HG03558 (cell line): ENCODE data around the gene SLC35F6.
A peak's percentile ranks its signal among the peaks of the same experiment; 100 is the strongest.
"Not testable (repeated sequence)": the region's sequence is repeated elsewhere in the genome, so short reads cannot be mapped to it uniquely, and the experiment has no call there.

Source experiments
- ATAC-seq: cut with Tn5 transposase; IDR thresholded peaks from one replicate; pipeline ENCODE4 v1.9.1; 2021; ENCODE audit warnings: moderate number of reproducible peaks; ENCODE audit not compliant: unreplicated experiment; ENCODE audit errors: extremely low read depth

SLC35F6 gene

DNA sequence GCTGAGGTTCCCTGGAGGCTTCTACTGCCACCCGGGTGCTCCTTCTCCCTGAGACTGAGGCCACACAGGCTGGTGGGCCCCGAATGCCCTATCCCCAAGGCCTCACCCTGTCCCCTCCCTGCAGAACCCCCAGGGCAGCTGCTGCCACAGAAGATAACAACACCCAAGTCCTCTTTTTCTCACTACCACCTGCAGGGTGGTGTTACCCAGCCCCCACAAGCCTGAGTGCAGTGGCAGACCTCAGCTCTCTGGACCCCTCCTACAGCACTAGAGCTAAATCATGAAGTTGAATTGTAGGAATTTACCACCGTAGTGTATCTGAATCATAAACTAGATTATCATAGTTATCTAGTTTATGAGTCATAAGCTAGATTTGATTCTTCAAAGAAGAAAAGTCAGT, 14.4 kb downstream of the SLC35F6 start:
- ATAC-seq: no peak

- ATAC-seq: no peak
These were observed 16.2 kb downstream of the SLC35F6 start for GRCh38 chr2:26780203-26780760.

- ATAC-seq: no peak
These were observed 19.0 kb downstream of the SLC35F6 start for GRCh38 chr2:26782876-26783704.

- ATAC-seq: no peak
These were observed 20.6 kb downstream of the SLC35F6 start for GRCh38 chr2:26784570-26785234.

DNA sequence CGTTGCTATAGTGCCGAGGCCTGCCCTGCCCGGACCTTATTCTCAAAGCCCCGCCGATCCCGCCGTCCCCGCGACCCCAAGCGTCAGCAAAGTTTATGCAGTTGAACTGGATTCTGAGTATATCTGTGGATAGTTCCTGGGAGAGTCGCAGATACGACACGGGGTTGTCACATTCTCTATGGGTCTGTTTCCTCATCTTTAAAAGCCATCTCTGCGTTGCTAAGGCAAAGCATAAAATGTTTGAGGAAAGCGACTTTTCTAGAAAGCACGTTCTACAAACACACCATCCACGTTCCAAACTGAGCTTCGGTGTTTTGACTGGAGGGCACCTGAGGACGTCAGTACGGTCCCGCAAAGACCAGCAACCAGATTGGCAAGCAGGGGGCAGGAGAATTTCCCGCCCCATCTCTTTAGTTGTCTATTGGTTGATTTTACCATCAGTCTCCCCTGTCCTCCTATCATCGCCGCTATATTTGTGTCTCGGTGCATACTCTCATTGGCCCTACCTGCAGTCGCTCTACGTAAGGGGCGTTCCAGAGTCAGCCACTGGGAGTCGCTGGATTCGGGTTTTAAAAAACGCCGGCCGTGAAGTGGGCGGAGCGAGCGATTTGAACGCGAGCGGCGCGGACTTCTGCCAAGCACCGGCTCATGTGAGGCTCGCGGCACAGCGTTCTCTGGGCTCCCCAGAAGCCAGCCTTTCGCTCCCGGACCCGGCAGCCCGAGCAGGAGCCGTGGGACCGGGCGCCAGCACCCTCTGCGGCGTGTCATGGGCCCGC, 21.5 kb downstream of the SLC35F6 start, which contains the start of gene CENPA:
Gene CENPA (plus strand): TSS at position 626 of the 776 bp plus-strand sequence. CDS start 141 bp downstream, at position 767.
- ATAC-seq: peak; percentile 97

- ATAC-seq: no peak
These were observed 22.3 kb downstream of the SLC35F6 start for GRCh38 chr2:26786207-26787028.

GRCh38 chr2:26792720-26793119, 28.6 kb downstream of the SLC35F6 start:
- no peak for ATAC-seq

- no peak for ATAC-seq
These were observed 29.4 kb downstream of the SLC35F6 start for GRCh38 chr2:26793518-26793917.

- not testable (repeated sequence) for ATAC-seq
These were observed 31.1 kb downstream of the SLC35F6 start for GRCh38 chr2:26795135-26795534.

GRCh38 chr2:26801328-26801727, 37.2 kb downstream of the SLC35F6 start:
- ATAC-seq: no peak

DNA sequence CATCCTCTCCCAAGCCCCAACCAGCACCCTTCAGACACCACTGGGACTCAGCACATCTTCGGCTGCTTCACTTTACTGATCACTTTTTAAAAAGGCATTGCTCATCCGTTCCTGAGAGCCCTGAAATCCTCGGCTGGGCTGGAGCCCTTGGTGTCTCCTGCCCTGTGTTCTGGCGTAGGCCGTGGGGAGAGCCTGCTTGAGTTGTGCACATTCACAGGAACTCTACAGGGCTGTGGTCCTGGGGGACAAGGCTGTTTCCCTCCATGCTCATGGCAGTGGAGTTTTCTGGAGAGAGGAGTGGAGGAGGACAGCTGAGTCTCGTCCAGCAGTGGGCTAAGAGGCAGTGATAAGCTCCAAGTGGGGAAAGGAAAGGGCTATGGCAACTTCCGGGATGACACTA, 37.7 kb downstream of the SLC35F6 start:
- ATAC-seq: no peak

GRCh38 chr2:26805241-26805676, 41.2 kb downstream of the SLC35F6 start:
- ATAC-seq: no peak

DNA sequence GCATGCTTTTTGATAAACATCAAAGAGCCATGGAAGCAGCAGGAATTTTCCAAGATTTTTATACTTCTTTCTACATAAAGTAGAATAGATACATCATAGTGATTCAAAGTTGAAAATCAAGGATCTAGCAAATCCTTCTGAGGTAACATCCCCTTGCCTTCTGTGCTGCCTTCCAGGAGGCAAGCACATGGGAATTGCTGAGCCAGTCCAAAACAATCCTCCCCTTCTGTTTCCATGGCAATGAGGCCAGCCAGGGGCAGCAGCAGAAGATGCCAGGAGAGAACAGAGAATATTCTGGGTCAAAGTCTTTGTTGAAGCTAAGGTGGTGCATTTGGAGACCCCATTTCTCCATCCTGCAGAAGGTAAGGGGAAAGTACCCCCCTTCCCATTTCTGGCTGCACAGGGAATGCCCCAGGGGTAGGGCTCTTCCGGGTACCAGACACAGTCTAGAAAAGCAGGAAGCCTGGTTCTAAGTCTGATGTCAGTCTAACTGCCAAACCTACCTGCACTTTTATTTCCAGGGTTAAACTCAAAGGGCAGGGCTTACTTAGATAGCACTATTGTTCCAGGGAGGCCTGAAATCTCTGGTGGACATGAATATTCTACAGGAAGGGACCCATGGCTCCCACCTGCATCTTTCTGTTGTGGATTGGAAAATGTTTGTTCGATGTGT, 43.8 kb downstream of the SLC35F6 start:
- no peak for ATAC-seq

DNA sequence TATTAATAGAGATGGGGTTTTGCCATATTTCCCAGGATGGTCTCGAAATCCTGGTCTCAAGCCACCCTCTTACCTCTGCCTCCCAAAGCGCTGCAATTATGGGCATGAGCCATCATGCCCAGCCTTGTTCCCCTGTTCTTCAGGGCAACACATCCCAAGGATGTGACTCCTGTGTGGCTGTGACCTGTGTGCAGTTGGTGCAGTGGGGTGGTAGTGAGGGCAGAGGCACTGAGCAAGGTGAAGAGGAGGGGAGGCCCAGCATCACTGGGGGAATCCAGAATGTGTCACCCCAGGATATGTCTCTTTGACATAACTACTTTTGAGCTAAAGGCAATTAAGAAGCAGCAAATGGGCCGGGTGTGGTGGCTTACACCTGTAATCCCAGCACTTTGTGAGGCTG, 45.1 kb downstream of the SLC35F6 start:
- ATAC-seq: no peak

DNA sequence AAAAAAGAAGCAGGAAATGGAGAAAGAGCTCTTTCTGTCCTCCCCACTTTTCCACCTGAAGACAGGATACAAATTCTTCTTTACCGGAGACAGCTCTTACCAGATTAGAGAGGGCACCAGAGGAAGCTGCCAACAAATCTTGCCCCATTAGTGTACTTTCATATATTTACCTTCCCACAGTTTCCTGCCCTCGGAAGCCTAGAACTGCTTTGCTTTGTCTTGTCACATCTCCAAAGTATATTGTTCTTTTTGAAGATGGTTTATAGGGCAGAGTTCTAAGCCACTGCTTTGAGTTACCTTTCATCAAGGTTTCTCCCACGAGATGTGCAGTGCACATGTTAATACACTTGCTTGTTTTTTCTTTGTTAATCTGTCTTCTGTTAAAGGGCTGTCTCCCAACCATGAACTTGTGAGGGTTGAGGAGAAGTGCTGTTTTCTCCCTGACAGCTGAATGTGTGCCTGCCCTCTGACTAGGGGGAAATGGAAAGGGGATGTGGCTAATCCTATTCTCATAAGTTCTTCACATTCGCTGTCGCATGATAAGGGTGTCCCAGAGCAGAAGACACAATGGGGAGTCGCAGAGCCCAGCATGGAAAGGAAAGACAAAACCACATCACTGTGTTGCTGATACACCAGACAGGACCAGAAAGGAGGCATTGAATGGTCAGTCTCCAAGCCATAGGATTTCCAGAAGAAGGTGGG, 45.9 kb downstream of the SLC35F6 start:
- no peak for ATAC-seq

GRCh38 chr2:26811261-26811660, 47.2 kb downstream of the SLC35F6 start:
- ATAC-seq: no peak

GRCh38 chr2:26811791-26812694, 48.0 kb downstream of the SLC35F6 start:
- ATAC-seq: no peak
